ENCODE data around the gene RPL19. TPM values are rescaled to one million over a fixed set of nuclear protein-coding genes. Genes with fewer than 3 reads are reported as not detected.
A peak's percentile ranks its signal among the peaks of the same experiment; 100 is the strongest.
"Not testable (repeated sequence)": the region's sequence is repeated elsewhere in the genome, so short reads cannot be mapped to it uniquely, and the experiment has no call there.

RPL19 gene
- total RNA-seq, 1 donor from 2014 or later = 1,889 TPM

DNA sequence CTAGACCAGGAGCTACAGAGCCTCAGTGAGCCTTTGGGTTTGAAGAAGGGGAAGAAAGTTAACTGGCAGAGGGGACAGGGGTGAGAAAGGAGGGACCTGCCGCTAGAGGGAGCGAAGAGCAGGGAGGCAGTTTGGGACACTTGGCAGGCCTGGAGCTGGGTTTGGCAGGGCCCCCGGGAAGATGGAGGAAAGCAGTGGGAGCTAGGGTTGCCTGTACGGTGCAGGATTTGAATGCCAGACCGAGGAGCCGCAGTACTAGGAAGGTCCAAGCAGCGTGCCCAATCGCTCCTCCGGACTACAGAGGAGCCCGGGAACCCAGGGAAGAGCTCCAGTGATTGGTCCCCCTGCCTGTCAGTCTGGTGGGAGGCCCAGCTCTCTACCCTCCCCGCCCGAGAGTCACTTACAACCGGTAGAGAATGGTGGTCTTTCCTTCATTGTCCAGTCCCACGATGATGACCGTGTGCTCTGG lies 35.4 kb upstream of the RPL19 start:
- H3K4me1 ChIP-seq = peaks cover 7 to 10% of the 10 kb centered on the region in 2 donors
- intact Hi-C loops (cut with DNase I) = loop anchor here (2.0 to 5.0 kb wide), 2 partner anchors 30 to 68 kb away; no protein-coding TSS in a partner anchor
- no peaks in the 10 kb centered on the region for H3K9me3 ChIP-seq
- TF ChIP-seq, protein P1, sequence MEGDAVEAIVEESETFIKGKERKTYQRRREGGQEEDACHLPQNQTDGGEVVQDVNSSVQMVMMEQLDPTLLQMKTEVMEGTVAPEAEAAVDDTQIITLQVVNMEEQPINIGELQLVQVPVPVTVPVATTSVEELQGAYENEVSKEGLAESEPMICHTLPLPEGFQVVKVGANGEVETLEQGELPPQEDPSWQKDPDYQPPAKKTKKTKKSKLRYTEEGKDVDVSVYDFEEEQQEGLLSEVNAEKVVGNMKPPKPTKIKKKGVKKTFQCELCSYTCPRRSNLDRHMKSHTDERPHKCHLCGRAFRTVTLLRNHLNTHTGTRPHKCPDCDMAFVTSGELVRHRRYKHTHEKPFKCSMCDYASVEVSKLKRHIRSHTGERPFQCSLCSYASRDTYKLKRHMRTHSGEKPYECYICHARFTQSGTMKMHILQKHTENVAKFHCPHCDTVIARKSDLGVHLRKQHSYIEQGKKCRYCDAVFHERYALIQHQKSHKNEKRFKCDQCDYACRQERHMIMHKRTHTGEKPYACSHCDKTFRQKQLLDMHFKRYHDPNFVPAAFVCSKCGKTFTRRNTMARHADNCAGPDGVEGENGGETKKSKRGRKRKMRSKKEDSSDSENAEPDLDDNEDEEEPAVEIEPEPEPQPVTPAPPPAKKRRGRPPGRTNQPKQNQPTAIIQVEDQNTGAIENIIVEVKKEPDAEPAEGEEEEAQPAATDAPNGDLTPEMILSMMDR (IDR thresholded peaks at IDR 0.05) = peak; percentile 78 to 88 (median 83)
- DNase-seq (ENCODE audit: low spot score in 2 of 2) = peak; percentile 69 to 95
- peak overlapping the region; percentile 56 to 66 for H3K4me3 ChIP-seq
- H3K27ac ChIP-seq = peak overlapping the region; percentile 11 to 31
- no peaks in the 10 kb centered on the region for H3K36me3 ChIP-seq
- no peaks in the 10 kb centered on the region for H3K27me3 ChIP-seq

DNA sequence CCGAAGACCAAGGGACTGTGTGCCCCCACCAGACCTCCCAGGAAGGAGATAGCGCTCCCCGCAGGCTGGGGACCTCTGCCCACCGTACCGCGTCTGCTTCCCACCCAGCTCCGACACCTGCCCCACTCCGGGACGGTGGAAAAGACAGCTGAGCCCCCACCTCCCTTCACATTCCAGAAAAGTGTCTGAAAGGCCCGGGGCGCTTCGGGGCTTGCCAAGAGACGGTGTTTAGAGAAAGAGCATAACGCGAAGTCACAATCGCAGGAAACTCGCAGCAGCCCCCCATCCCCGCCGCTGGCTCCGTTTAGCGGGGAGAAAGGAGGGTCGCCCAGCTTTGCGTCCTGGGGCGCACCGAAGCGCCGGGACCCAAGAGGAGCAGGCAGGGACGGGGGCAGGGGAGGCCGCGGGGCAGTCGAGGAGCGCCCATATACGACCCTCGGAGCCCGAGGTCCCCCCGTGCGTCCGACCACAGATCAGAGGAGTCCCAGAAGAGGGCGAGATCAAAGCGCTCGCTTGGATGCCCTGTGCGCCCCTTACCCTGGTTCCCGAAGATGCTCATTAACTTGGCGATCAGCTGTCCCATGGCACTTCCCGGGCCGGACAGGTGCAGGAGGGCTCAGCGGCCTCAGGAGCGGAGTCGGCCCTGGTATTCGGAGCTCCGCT lies 34.8 kb upstream of the RPL19 start:
- peak overlapping the region; percentile 56 to 66 for H3K4me3 ChIP-seq
- no peaks in the 10 kb centered on the region for H3K36me3 ChIP-seq
- intact Hi-C loops (cut with DNase I) = loop anchor here (2.0 to 5.0 kb wide), 2 partner anchors 29 to 67 kb away; no protein-coding TSS in a partner anchor
- no peaks in the 10 kb centered on the region for H3K9me3 ChIP-seq
- TF ChIP-seq, protein P1 (IDR thresholded peaks at IDR 0.05) = no peak
- H3K27me3 ChIP-seq = no peaks in the 10 kb centered on the region
- peak overlapping the region; percentile 11 to 31 for H3K27ac ChIP-seq
- DNase-seq (ENCODE audit: low spot score in 2 of 2) = no peak
- peaks cover 7 to 10% of the 10 kb centered on the region in 2 donors for H3K4me1 ChIP-seq

DNA sequence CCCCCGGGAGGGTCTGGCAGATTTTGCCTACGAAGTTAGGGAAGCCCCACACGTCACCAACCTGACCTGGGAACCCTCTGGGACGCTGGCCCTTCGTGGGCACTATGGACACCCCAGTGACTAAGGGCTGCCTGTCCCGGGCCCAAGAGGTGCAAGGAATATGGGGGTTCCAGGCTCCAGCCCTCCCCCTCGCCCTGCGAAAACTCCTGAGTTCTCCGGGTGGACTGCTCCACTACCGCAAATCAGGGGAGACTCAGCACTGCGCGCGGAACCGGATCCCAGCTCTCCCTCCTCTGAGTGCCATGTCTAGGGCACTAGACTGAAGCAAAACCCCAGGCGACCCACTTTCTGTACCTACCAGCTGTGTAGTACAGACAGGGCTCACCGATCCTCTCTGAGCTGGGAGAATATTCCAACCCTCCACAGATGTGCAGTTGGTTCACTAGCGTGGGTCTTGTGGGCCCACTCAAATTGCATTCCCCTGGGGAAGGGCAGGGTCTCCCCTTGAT lies 34.2 kb upstream of the RPL19 start, which contains the start of gene ARL5C:
Gene ARL5C (minus strand): TSS at position 321 of the 509 bp plus-strand sequence. CDS start 401 bp downstream, outside the sequence.
- H3K27ac ChIP-seq = peak within 1 kb of the TSS; percentile 11 to 31
- H3K27me3 ChIP-seq = no peaks in the 10 kb centered on the region
- H3K36me3 ChIP-seq = no peaks in the 10 kb centered on the region
- H3K9me3 ChIP-seq = no peaks in the 10 kb centered on the region
- H3K4me3 ChIP-seq = peak within 1 kb of the TSS; percentile 56 to 66
- no peak for DNase-seq (ENCODE audit: low spot score in 2 of 2)
- intact Hi-C loops (cut with DNase I) = loop anchor here (2.0 to 5.0 kb wide), 2 partner anchors 29 to 66 kb away; no protein-coding TSS in a partner anchor
- H3K4me1 ChIP-seq = peaks cover 7 to 10% of the 10 kb centered on the region in 2 donors
- TF ChIP-seq, protein P1 (IDR thresholded peaks at IDR 0.05) = no peak

DNA sequence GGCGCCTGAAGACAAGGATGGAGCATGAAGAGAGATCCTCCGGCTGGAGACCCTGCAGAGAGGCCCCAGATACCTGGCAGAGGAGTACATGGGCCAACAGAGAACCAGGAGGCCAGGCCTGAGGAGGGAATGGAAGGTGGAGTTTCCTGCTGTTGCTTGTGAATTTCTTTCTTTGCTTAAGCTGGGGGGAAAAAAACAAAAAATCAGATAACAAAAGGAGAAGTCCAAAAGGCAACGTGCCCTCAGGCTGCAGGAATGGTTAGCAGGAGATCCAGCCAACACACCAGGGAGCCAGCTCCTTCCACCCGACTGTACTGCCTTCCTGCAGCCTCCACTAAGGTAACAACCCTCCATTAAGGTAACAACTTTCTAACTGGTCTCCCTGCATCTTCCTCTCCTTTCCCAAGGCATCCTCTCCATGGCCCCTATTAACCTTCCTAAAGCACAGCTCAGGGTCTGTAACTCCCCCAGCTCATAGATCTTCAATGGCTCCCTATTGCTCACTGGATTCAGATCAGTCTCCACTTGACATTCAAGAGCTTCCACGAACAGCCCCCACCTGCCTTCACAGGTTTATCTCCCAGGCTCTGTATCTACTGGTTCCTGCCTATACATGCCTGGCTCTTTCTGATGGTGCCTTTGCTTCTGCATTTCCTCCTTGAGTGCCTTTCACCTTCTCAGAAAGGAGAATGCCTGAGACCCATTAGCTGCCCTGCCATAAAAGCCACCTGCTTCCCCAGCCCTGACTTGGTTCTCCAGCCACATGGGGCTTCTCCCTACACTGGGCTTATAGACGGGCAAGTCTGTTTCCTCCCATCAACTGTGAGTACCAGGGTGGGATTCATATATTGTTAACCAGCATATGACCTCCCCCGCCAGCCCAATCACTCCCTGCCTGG lies 33.4 kb upstream of the RPL19 start:
- no peak for DNase-seq (ENCODE audit: low spot score in 2 of 2)
- peaks cover 7 to 10% of the 10 kb centered on the region in 2 donors for H3K4me1 ChIP-seq
- H3K4me3 ChIP-seq = no peak overlapping the region
- intact Hi-C loops (cut with DNase I) = loop anchor here (5.0 kb wide), 1 partner anchor 66 kb away; no protein-coding TSS in a partner anchor
- H3K9me3 ChIP-seq = no peaks in the 10 kb centered on the region
- no peak overlapping the region for H3K27ac ChIP-seq
- H3K36me3 ChIP-seq = no peaks in the 10 kb centered on the region
- TF ChIP-seq, protein P1 (IDR thresholded peaks at IDR 0.05) = no peak
- H3K27me3 ChIP-seq = no peaks in the 10 kb centered on the region

DNA sequence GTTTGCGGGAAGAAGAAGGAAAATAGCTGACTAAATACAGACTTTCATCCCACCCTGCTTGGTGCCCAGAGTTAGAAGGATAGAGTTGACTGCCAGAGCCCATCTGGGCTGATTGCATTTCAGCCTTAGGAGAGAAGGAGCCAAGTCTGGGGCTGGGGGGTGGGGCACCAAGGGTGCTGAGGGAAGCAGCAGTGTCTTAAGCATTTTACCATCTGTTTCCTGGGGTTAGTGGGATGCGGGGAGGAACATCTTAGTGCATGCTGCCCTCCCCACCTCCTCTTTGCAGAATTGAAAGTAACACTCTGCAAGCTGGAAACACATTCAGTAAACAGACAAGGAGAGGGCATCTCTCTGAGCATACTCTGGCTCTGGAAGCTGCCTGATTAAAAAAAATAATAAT lies 32.6 kb upstream of the RPL19 start:
- Histone ChIP-seq H3K4me1 (peaks cover 7 to 10% of the 10 kb centered on the region in 2 donors), H3K36me3 (no peaks in the 10 kb centered on the region), H3K27ac (no peak overlapping the region), H3K9me3 (no peaks in the 10 kb centered on the region), H3K4me3 (no peak overlapping the region), H3K27me3 (no peaks in the 10 kb centered on the region)
- TF ChIP-seq, protein P1 (IDR thresholded peaks at IDR 0.05) = no peak
- intact Hi-C loops (cut with DNase I) = loop anchor here (5.0 kb wide), 1 partner anchor 65 kb away; no protein-coding TSS in a partner anchor
- DNase-seq (ENCODE audit: low spot score in 2 of 2) = no peak

DNA sequence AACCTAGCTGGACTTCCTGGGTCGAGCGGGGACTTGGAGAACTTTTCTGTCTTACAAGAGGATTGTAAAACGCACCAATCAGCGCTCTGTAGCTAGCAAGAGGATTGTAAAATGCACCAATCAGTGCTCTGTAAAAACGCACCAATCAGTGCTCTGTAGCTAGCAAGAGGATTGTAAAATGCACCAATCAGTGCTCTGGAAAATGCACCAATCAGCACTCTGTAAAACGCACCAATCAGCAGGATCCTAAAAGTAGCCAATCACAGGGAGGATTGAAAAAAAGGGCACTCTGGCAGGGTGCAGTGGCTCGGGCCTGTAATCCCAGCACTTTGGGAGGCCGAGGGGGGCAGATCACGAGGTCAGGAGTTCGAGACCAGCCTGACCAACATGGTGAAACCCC lies 31.6 kb upstream of the RPL19 start:
- H3K27ac ChIP-seq; H3K4me3 ChIP-seq; H3K36me3 ChIP-seq; H3K9me3 ChIP-seq; H3K27me3 ChIP-seq; DNase-seq (ENCODE audit: low spot score in 2 of 2): not testable (repeated sequence)
- H3K4me1 ChIP-seq = peaks cover 7 to 10% of the 10 kb centered on the region in 2 donors
- intact Hi-C loops (cut with DNase I) = loop anchor here (5.0 kb wide), 1 partner anchor 64 kb away; no protein-coding TSS in a partner anchor

Measured in ascending aorta (tissue), 2 donors.